Kidney tubule cell (primary cell): ENCODE results near the gene SH3TC1.

ENCODE experiments used
- DNase-seq: peaks from one replicate; pipeline ENCODE4 v3.0.0-alpha.2; 2018; ENCODE audit warnings: low spot score

SH3TC1 gene

GRCh38 chr4:8262637-8263322 lies 63.7 kb downstream of the SH3TC1 start:
- no peak for DNase-seq

GRCh38 chr4:8263397-8263796 lies 64.3 kb downstream of the SH3TC1 start:
- DNase-seq: no peak

GRCh38 chr4:8264106-8264505 lies 65.0 kb downstream of the SH3TC1 start:
- no peak for DNase-seq

- no peak for DNase-seq
Observed at GRCh38 chr4:8265171-8265929, 66.3 kb downstream of the SH3TC1 start.

GRCh38 chr4:8266088-8266487 lies 67.0 kb downstream of the SH3TC1 start:
- DNase-seq: no peak

- DNase-seq: no peak
Observed at GRCh38 chr4:8266508-8266907, 67.4 kb downstream of the SH3TC1 start.

- DNase-seq: peak; percentile 51
Observed at GRCh38 chr4:8267077-8267476, 68.0 kb downstream of the SH3TC1 start.

- no peak for DNase-seq
Observed at GRCh38 chr4:8268211-8268610, 69.1 kb downstream of the SH3TC1 start.

GRCh38 chr4:8268901-8269534 lies 69.9 kb downstream of the SH3TC1 start:
- no peak for DNase-seq

GRCh38 chr4:8269535-8270417 lies 70.7 kb downstream of the SH3TC1 start, which contains the start of gene HTRA3:
Gene HTRA3 (plus strand): TSS chr4:8269754. CDS start chr4:8269969, 215 bp downstream.
- DNase-seq: no peak

GRCh38 chr4:8270418-8270771 lies 71.3 kb downstream of the SH3TC1 start:
- DNase-seq: no peak

- no peak for DNase-seq
Observed at GRCh38 chr4:8270912-8271815, 72.1 kb downstream of the SH3TC1 start.

GRCh38 chr4:8271821-8272220 lies 72.7 kb downstream of the SH3TC1 start:
- DNase-seq: no peak

- no peak for DNase-seq
Observed at GRCh38 chr4:8272472-8273428, 73.7 kb downstream of the SH3TC1 start.

GRCh38 chr4:8273450-8273849 lies 74.4 kb downstream of the SH3TC1 start:
- DNase-seq: no peak

GRCh38 chr4:8274066-8274652 lies 75.1 kb downstream of the SH3TC1 start:
- no peak for DNase-seq

GRCh38 chr4:8274765-8275547 lies 75.9 kb downstream of the SH3TC1 start:
- no peak for DNase-seq

- no peak for DNase-seq
Observed at GRCh38 chr4:8275548-8275910, 76.4 kb downstream of the SH3TC1 start.
